Inflammatory macrophage treated with lipopolysaccharide for 4 hours (primary cell): Measurements from ENCODE around the gene ADRB1.
A peak's percentile ranks its signal among the peaks of the same experiment; 100 is the strongest.

ENCODE experiments used
- DNase-seq: peaks from one replicate; pipeline ENCODE4 v3.0.0-alpha.2; 2020

The ADRB1 gene

DNA sequence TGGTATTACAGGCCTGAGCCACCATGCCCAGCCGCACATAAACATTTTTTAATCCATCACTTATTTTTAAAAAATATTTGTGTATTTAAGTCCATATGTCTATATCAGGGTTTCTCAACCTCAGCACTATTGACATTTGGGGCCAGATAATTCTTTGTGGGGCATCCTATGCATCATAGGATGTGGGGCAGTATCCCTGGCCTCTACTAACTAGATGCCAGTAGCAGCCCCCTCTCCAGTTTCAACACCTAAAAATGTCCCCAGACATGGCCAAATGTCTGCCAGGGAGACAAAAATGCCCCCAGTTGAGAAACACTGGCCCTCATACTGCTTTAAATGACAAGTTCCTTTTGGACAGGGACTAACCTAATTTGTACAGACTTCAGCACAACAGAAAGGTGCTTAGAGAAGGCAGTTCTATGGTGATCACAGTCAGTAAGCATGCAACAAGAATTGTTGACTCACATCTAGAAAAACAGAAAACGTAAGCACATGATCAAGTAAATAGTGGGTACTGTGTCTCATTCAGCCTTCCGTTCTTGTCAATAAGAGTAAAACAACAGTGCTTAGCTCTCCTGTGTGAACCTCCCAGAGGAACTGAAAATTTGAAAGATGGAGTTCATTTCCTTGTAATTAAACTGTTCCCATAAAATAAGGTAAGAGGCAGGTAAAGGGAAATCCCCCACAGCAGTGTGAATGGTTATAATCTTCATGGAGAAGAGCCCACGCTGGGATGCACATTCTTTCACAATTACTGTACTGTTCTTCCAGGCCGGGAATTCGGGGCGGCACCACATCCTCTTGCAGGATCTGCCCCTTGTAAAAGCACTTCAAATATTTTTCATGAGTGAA is 17.3 kb upstream of the ADRB1 start:
- DNase-seq: peak; percentile 45

DNA sequence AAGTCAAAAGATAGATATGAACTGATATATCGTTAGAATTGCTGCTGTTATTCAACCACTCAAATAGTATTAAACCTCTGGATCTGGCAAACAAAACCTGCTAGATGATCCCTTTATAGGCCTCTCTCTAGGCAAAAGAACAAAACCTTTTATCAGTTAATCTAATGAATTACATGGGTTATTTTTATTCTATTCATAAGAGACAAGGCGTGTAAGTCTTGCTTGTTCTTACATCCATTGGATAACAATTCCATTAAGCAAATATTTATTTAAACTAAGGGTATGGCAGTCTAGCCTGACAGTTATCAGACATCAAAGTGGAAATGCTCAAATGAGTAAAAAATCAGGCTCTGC is 16.6 kb upstream of the ADRB1 start:
- no peak for DNase-seq

DNA sequence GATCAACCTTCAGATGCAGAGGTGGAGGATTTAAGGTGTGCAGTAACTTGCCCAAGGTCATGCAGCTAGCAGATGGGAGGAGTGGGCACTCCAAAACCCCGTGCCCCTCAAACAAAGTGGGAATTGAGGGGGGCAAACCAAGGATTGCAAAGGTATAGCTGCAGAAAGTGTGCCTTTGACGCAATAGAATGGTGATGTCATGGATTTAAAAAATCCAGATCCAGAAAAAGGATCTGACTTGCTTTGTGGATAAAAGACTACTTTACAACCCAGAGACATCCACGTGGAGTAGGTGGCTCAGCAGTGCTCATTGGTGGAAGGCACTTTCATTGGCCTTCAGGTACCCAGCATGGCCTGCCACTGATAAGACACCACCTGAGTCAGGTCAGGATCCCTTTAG is 15.7 kb upstream of the ADRB1 start:
- DNase-seq: no peak

DNA sequence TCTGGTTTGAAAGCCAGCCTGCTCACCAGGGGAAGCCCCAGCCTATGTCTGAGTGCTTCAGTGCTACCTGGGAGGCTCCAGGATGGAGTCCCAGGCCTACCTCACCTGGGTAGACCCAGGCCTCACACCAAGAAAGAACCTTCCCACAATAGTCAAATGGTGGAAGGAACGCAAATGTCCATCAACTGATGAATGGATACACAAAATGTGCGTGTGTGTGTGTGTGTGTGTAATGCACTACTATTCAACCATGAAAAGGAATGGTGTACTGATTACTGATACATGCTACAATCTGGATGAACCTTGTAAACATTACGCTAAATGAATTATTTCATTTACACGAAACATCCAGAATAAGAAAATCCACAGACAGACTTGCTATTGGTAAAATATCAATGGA is 15.2 kb upstream of the ADRB1 start:
- no peak for DNase-seq

DNA sequence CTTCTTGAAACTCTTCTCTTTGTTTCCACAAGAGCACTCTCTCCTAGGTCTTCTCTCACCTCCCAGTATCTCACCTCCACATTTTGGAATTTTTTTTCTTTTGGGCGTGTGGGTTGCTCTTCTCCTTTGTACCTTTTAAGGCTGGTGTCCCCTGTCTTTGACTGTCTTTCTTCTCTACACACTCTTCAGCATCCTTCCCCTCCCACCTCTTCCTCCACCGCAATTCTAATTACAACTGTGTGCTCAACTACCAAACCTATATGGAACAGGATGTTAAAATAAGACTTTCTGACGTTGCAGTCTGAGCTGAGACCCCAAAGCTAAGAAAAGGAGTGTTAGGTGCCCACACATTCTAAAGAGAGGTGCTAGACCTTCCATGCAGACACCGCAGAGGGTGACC is 14.0 kb upstream of the ADRB1 start:
- no peak for DNase-seq

DNA sequence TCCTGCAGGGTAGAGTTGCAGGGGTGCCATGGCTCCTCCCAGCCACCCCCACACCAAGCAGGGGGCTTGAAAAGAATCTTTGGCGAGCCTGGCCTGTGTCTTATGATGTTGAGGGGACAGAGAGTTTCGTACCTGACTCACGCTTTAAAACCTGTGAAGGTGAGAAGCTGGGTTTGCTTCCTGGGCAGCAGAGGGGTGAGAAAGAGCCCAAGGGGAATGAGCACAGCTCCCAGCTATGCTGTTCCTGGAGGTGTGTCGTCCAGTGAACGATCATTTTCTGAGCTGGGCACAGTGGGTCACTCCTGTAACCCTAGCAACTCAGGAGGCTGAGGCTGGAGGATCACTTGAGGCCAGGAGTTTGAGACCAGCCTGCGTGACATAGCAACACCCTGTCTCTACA is 13.5 kb upstream of the ADRB1 start:
- no peak for DNase-seq

DNA sequence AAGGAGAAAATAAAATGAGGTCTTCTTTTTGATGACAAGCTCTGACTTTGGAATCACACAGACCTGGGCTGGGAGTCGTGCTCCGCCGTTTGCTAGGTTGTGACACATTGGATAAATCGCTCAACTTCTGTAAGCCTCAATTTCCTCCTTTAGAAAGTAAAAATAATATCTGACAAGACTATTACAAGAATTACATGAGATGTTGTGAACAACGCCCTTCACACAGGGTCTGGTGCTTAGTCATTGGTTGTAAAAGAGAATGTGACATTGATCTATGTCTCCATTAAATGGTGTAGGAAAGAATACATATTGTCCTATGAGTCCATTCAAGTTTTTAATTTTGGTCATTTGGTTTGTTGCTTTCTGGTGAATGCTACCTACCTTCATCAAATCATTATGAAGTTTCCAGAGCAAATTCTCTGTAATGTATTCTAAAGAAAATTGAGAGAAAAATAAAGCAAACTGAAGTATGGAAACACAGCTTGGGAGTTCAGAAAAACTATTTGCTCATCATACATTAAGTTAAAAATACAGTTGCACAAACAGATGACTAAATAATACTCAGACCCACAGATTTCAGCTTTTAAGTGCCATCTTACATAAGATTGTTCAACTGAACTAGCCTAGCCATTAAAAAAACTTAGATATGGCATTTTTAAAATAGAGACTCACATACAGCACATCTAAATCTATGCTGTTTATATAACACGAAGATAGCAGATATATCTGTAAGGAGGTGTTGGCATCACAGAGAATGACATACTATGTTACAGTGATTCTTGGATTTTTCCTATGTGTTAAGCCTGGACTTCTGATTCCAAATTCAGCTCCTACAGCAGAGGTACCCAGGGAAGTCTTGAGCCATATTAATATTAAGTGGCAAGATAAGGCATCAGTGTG is 12.3 kb upstream of the ADRB1 start:
- DNase-seq: peak; percentile 83

DNA sequence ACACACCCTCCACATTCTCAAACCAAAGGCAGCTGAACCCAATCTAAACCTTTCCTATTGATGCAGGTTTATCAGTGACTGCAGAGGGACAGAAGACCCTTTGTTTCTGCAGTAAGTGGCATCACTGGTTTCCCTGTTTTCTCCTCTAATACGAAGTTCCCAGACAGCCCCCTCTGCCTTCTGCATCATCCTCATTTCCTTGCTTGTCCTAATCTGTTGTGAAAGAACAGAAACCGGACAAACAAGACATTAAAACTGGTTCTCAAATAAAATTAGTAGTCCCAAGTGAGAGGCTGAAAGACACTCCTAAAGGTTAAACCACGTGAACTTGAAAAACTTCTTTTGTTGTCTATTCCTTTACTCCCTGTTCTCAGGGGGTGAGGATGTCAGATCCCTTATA is 10.1 kb upstream of the ADRB1 start:
- no peak for DNase-seq

DNA sequence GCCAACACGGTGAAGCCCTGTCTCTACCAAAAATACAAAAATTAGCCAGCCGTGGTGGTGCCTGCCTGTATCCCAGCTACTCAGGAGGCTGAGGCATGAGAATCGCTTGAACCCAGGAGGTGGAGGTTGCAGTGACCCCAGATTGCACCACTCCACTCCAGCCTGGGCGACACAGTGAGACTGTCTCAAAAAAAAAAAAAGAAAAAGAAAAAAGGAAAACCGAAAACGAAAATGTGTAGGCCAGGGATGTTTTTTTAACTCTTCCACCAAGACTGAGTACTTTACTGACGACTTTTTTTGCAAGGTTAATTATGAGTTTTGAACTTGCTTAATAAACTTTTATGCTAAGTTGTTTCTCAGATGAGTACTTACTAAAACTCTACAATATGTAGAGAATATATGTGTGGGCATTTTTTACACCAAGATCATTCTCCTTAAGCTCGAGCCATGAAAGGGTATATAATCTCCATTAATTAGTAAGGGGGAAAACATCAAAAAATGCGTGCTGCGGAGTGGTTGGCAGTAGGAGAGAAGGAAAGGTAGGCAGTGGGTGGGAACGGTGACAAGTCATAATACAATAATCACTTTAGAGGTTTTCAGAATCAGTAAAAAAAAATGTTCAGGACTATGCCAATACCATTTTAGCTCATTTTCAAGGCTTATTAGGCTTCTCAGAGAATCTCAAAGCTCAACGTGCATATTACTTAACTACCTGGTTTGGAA is 8.6 kb upstream of the ADRB1 start:
- no peak for DNase-seq

DNA sequence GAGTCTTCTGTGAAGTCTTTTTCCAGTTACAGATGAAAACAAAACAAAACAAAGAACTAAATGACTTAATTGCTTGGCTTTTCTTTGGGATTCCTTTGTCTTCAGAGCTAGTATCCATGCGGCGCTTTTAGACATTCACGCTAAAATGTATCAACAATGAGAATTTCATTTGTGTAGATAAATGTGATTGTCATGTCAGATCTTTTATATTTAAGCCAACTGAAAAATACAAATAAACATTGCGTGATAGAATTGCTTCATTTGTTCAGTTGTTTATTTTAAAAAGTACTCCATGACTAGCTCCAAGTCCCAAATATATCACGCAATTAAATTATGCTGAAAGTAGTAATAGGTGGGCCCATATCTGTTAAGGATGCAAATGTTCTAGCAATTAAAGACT is 7.9 kb upstream of the ADRB1 start:
- DNase-seq: no peak

DNA sequence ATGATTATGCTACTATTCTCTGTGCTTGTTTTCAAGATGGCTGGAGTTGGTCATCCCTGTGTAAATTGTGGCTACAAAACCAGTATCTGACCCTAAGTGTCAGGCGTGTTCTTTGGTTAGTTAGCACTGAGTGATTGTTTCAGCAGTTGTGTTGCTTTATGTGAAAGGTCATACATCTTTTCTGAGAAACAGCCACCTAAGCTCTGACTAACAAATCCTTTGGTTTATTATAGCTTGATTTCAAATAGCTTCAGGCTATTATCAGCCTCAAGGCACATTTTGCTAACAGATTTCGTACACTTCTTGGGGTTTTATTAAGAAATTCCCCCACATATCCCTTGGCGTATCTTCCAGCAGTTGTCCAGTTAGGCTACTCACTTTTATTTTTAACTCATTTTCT is 4.8 kb upstream of the ADRB1 start:
- no peak for DNase-seq

DNA sequence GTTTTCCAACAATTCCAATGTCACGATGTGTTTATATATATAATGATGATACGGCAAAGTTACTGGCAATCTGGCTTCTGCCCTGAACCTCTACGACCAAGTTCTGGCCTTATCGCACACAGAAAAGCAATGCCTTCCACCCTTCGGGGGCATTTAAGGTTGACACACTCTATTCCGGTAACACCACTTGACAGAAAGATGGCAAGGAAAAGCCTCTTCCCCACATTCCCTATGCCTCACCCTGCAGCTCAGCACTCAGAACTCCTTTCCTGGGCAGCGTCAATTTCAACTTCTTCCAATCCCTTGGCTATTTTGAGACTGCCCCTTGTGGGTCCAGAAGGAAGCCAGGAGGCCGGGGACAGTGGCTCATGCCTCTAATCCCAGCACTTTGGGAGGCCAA is 2.5 kb upstream of the ADRB1 start:
- DNase-seq: no peak

DNA sequence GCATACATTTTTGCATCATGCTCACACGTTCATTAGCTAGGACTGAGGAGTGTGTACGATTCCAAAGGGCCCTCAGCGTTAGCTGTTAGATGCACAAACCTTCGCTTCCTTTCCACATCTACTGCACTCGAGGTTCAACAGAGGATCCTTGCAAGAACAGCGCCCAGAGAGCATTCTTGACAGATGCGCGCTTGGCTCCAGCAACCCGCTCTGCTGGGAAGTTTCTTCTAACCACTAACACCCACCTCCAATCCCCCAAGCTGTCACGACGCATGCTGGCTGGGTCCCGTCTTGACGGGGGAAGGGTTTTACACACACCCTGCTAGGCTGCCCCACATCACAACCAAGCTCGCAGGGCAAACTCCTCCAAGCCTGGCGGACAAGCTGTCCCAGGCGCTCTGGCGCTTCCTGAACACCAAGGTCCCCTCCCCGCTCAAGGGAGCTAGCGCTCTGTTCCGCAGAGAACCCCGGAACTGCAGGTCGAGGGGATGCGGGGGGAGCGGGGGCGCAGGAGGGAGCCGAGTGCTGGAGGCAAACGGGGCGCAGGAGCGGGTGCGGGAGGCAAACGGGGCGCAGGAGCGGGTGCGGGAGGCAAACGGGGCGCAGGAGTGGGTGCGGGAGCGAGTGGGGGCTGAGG is 653 bp upstream of the ADRB1 start:
- no peak for DNase-seq

DNA sequence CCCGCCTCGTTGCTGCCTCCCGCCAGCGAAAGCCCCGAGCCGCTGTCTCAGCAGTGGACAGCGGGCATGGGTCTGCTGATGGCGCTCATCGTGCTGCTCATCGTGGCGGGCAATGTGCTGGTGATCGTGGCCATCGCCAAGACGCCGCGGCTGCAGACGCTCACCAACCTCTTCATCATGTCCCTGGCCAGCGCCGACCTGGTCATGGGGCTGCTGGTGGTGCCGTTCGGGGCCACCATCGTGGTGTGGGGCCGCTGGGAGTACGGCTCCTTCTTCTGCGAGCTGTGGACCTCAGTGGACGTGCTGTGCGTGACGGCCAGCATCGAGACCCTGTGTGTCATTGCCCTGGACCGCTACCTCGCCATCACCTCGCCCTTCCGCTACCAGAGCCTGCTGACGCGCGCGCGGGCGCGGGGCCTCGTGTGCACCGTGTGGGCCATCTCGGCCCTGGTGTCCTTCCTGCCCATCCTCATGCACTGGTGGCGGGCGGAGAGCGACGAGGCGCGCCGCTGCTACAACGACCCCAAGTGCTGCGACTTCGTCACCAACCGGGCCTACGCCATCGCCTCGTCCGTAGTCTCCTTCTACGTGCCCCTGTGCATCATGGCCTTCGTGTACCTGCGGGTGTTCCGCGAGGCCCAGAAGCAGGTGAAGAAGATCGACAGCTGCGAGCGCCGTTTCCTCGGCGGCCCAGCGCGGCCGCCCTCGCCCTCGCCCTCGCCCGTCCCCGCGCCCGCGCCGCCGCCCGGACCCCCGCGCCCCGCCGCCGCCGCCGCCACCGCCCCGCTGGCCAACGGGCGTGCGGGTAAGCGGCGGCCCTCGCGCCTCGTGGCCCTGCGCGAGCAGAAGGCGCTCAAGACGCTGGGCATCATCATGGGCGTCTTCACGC is 825 bp downstream of the ADRB1 start:
- DNase-seq: no peak

DNA sequence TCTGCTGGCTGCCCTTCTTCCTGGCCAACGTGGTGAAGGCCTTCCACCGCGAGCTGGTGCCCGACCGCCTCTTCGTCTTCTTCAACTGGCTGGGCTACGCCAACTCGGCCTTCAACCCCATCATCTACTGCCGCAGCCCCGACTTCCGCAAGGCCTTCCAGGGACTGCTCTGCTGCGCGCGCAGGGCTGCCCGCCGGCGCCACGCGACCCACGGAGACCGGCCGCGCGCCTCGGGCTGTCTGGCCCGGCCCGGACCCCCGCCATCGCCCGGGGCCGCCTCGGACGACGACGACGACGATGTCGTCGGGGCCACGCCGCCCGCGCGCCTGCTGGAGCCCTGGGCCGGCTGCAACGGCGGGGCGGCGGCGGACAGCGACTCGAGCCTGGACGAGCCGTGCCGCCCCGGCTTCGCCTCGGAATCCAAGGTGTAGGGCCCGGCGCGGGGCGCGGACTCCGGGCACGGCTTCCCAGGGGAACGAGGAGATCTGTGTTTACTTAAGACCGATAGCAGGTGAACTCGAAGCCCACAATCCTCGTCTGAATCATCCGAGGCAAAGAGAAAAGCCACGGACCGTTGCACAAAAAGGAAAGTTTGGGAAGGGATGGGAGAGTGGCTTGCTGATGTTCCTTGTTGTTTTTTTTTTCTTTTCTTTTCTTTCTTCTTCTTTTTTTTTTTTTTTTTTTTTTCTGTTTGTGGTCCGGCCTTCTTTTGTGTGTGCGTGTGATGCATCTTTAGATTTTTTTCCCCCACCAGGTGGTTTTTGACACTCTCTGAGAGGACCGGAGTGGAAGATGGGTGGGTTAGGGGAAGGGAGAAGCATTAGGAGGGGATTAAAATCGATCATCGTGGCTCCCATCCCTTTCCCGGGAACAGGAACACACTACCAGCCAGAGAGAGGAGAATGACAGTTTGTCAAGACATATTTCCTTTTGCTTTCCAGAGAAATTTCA is 1.7 kb downstream of the ADRB1 start:
- peak; percentile 60 for DNase-seq

DNA sequence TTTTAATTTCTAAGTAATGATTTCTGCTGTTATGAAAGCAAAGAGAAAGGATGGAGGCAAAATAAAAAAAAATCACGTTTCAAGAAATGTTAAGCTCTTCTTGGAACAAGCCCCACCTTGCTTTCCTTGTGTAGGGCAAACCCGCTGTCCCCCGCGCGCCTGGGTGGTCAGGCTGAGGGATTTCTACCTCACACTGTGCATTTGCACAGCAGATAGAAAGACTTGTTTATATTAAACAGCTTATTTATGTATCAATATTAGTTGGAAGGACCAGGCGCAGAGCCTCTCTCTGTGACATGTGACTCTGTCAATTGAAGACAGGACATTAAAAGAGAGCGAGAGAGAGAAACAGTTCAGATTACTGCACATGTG is 2.4 kb downstream of the ADRB1 start:
- no peak for DNase-seq

DNA sequence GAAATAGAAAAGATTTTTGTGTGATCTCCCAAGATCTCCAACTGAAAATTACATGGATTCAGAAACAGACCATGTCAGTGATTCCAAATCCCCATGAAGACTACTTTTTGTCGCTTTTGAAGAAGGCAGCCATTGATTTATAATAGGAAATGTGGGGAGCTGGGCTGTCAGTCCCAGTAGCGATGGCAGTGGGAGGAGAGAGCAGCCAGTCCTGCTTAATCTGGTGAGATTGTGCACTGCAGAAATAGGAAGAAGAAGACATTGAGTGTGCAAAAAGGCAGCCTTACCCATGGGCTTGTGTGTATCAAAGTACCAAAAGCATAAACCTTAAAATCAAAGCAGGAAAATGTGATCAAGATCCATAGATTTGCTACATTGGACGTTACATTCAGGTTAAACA is 4.8 kb downstream of the ADRB1 start:
- DNase-seq: no peak

DNA sequence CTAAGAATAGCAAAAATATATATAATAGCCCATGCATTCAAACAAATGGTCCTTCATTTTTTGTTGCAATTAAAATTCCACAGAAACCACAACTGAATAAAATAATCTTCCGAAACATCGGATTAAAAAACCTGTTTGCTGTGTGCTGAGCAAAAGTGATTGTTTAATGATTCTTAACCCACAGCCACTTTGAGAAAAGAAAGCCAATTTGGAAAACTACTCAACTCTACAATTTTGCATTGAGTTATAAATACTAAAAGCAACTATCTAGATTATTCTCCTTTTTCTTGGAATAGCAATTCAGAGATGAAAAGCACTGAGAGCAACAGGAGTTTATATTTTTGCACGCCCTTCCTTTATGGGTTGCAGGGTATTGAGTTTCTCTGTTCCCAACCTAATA is 8.0 kb downstream of the ADRB1 start:
- DNase-seq: no peak

DNA sequence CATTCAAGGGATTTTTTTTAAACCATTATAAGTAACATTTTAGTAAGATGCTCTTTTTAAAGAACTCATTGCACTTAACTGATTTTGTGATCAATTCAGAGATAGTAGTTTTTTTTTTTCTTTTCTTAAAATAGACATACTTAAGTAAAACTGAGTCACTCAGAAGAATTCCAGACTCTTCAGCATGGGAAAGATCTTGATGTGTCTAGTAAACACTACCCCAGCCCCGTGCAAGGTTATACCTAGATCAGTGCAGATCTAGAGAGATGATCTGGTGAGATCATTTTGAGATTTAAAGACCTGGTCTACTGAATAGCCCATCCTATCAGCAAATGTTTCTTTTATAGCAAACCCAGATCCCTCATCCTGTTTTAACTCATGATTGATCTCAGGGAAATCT is 8.6 kb downstream of the ADRB1 start:
- no peak for DNase-seq

DNA sequence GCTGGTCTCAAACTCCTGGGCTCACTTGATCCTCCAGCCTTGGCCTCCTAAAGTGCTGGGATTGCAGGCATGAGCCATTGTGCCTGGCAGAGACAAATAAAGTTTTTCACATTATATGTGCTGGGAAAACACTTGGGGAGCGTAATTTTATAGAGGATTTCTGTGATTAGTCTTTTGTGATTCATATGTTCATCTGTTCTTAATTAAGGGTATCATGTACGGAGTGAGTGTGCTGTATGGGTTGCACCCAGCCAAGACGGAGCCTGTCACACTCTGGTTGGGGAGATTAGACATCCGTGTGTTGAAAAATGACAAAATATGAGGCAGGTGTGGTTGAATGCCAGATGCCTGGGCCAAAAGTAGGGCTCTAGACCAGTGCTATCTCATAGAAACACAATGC is 10.3 kb downstream of the ADRB1 start:
- DNase-seq: no peak

DNA sequence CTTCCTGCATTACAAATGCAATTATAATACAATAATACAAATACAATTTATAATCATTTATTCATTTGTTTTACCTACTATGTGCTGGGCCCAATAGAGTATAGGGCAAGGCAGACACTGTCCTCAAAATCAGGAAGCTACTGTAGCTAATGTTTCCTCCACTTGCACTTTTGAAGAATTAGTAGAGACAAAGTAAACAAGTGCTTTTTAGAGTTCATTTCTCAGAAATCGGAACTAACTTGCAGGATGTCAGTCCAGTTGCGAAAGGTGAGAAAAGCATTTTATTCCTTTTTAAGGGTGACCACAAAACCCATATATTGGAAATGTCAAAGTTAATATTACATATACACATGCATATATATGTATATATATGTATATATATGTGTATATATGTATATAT is 14.2 kb downstream of the ADRB1 start:
- peak; percentile 72 for DNase-seq
